DOHH2 (cell line): Measurements from ENCODE around the gene NTPCR.
"Not testable (repeated sequence)": the region's sequence is repeated elsewhere in the genome, so short reads cannot be mapped to it uniquely, and the experiment has no call there.

Source experiments
- CTCF ChIP-seq: fragments of 200-600 bp; sonication (generic); IDR thresholded peaks from one replicate; pipeline ENCODE4 v1.5.1; 2014; ENCODE audit warnings: antibody characterized with exemption, mild to moderate bottlenecking, low read depth, low read length; ENCODE audit not compliant: poor library complexity, severe bottlenecking
- EZH2phosphoT487 ChIP-seq: fragments of 200-600 bp; sonication (generic); IDR thresholded peaks from 2 replicates; pipeline ENCODE4 v1.6.1; 2017; ENCODE audit warnings: borderline replicate concordance, mild to moderate bottlenecking, antibody characterized with exemption, low read length, moderate library complexity, mixed read lengths

- not testable (repeated sequence) for TF ChIP-seq CTCF, EZH2phosphoT487
These were observed 36.1 kb upstream of the NTPCR start for GRCh38 chr1:232914271-232914670.
